Adipocyte (in vitro differentiated cells): ENCODE measurements around the gene SLC43A3.
"Not testable (repeated sequence)": the region's sequence is repeated elsewhere in the genome, so short reads cannot be mapped to it uniquely, and the experiment has no call there.

ENCODE experiments used
- DNase-seq: peaks from one replicate; pipeline ENCODE4 v3.0.0-alpha.2; 2015; ENCODE audit warnings: low read depth
- H3K27me3 ChIP-seq: replicated peaks from 2 replicates; pipeline ENCODE4 v1.7.0; 2013; ENCODE audit warnings: mild to moderate bottlenecking, low read length, moderate library complexity; ENCODE audit not compliant: control insufficient read depth, insufficient read depth
- H3K36me3 ChIP-seq: 2 replicates; pipeline ENCODE4 v1.7.0; 2013; ENCODE audit warnings: low read length, mild to moderate bottlenecking, moderate library complexity; ENCODE audit not compliant: control insufficient read depth, insufficient read depth, severe bottlenecking
- H3K4me1 ChIP-seq: 2 replicates; pipeline ENCODE4 v1.7.0; 2013; ENCODE audit warnings: mild to moderate bottlenecking, low read length, moderate library complexity; ENCODE audit not compliant: control insufficient read depth, insufficient read depth
- H3K4me3 ChIP-seq: 2 replicates; pipeline ENCODE4 v1.7.0; 2013; ENCODE audit warnings: mild to moderate bottlenecking, low read length, moderate library complexity
- H3K9ac ChIP-seq: 2 replicates; pipeline ENCODE4 v1.7.0; 2013; ENCODE audit warnings: mild to moderate bottlenecking, low read length, moderate library complexity
- H3K9me3 ChIP-seq: 2 replicates; pipeline ENCODE4 v1.7.0; 2013; ENCODE audit warnings: mild to moderate bottlenecking, low read length, moderate library complexity; ENCODE audit not compliant: control insufficient read depth

Gene SLC43A3

GRCh38 chr11:57413681-57414080 lies 13.2 kb downstream of the SLC43A3 start:
- no peaks in the 10 kb centered on the region for H3K9me3 ChIP-seq
- peaks cover 35% of the 10 kb centered on the region for H3K4me1 ChIP-seq
- H3K36me3 ChIP-seq: peaks cover 52% of the 10 kb centered on the region
- no peak overlapping the region for H3K4me3 ChIP-seq
- H3K27me3 ChIP-seq: no peaks in the 10 kb centered on the region
- no peak for DNase-seq
- no peak overlapping the region for H3K9ac ChIP-seq

- Histone ChIP-seq H3K27me3 (no peaks in the 10 kb centered on the region), H3K4me1 (peaks cover 35% of the 10 kb centered on the region), H3K4me3 (no peak overlapping the region), H3K9me3 (no peaks in the 10 kb centered on the region), H3K36me3 (peaks cover 46% of the 10 kb centered on the region), H3K9ac (no peak overlapping the region)
- DNase-seq: peak; percentile 68
Measured at GRCh38 chr11:57410287-57410686, 16.6 kb downstream of the SLC43A3 start.

- H3K36me3 ChIP-seq: peaks cover 39% of the 10 kb centered on the region
- no peak for DNase-seq
Measured at GRCh38 chr11:57409321-57410100, 17.4 kb downstream of the SLC43A3 start.

GRCh38 chr11:57408771-57409170 lies 18.1 kb downstream of the SLC43A3 start:
- Histone ChIP-seq H3K36me3 (peaks cover 33% of the 10 kb centered on the region), H3K4me1 (peaks cover 35% of the 10 kb centered on the region), H3K4me3 (no peak overlapping the region), H3K9me3 (no peaks in the 10 kb centered on the region), H3K27me3 (no peaks in the 10 kb centered on the region), H3K9ac (no peak overlapping the region)
- no peak for DNase-seq

More at GRCh38 chr11:57409321-57410100, 17.4 kb downstream of the SLC43A3 start:
- H3K9ac ChIP-seq: no peak overlapping the region
- H3K27me3 ChIP-seq: no peaks in the 10 kb centered on the region
- H3K4me3 ChIP-seq: no peak overlapping the region
- no peaks in the 10 kb centered on the region for H3K9me3 ChIP-seq
- peaks cover 35% of the 10 kb centered on the region for H3K4me1 ChIP-seq

GRCh38 chr11:57407941-57408475 lies 18.9 kb downstream of the SLC43A3 start:
- Histone ChIP-seq H3K4me3 (no peak overlapping the region), H3K9ac (no peak overlapping the region), H3K36me3 (peaks cover 25% of the 10 kb centered on the region), H3K4me1 (peaks cover 31% of the 10 kb centered on the region), H3K27me3 (no peaks in the 10 kb centered on the region), H3K9me3 (no peaks in the 10 kb centered on the region)
- DNase-seq: no peak

- Histone ChIP-seq H3K36me3 (peaks cover 24% of the 10 kb centered on the region), H3K27me3 (no peaks in the 10 kb centered on the region)
- no peak for DNase-seq
Measured at GRCh38 chr11:57407010-57407920, 19.7 kb downstream of the SLC43A3 start.

GRCh38 chr11:57406337-57406904 lies 20.5 kb downstream of the SLC43A3 start:
- H3K9me3 ChIP-seq: no peaks in the 10 kb centered on the region
- no peaks in the 10 kb centered on the region for H3K27me3 ChIP-seq
- H3K4me1 ChIP-seq: peaks cover 31% of the 10 kb centered on the region
- no peak for DNase-seq
- H3K36me3 ChIP-seq: peaks cover 24% of the 10 kb centered on the region
- no peak overlapping the region for H3K9ac ChIP-seq
- no peak overlapping the region for H3K4me3 ChIP-seq

More at GRCh38 chr11:57407010-57407920, 19.7 kb downstream of the SLC43A3 start:
- H3K9ac ChIP-seq: no peak overlapping the region
- H3K4me1 ChIP-seq: peaks cover 31% of the 10 kb centered on the region
- H3K4me3 ChIP-seq: no peak overlapping the region
- H3K9me3 ChIP-seq: no peaks in the 10 kb centered on the region

- H3K9me3 ChIP-seq: no peaks in the 10 kb centered on the region
- peaks cover 24% of the 10 kb centered on the region for H3K36me3 ChIP-seq
- no peak for DNase-seq
- H3K27me3 ChIP-seq: no peaks in the 10 kb centered on the region
- H3K4me3 ChIP-seq: no peak overlapping the region
- H3K9ac ChIP-seq: no peak overlapping the region
- H3K4me1 ChIP-seq: peaks cover 28% of the 10 kb centered on the region
Measured at GRCh38 chr11:57405271-57405860, 21.6 kb downstream of the SLC43A3 start.

GRCh38 chr11:57403802-57404147 lies 23.1 kb downstream of the SLC43A3 start:
- no peak overlapping the region for H3K9ac ChIP-seq
- no peaks in the 10 kb centered on the region for H3K27me3 ChIP-seq
- DNase-seq: no peak
- H3K36me3 ChIP-seq: peaks cover 14% of the 10 kb centered on the region
- no peaks in the 10 kb centered on the region for H3K9me3 ChIP-seq
- no peak overlapping the region for H3K4me3 ChIP-seq
- peaks cover 22% of the 10 kb centered on the region for H3K4me1 ChIP-seq

- not testable (repeated sequence) for H3K4me3 ChIP-seq, H3K9ac ChIP-seq, H3K9me3 ChIP-seq, H3K36me3 ChIP-seq, H3K27me3 ChIP-seq, DNase-seq
- peaks cover 22% of the 10 kb centered on the region for H3K4me1 ChIP-seq
Measured at GRCh38 chr11:57403003-57403801, 23.7 kb downstream of the SLC43A3 start.
